Heart right ventricle (tissue), 16 donors: ENCODE measurements around the gene FAR1. TPM values are rescaled to one million over a fixed set of nuclear protein-coding genes. Genes with fewer than 3 reads are reported as not detected.

Source experiments
- ATAC-seq, 8 donors: fragments of 200-7000 bp; cut with Tn5 transposase; one replicate each; pipeline ENCODE4 v1.9.1; 2020; ENCODE audit warnings: mild to moderate bottlenecking in 8 of 8, moderate library complexity in 8 of 8, moderate number of reproducible peaks in 1 of 8
- DNase-seq, 2 donors: peaks; one replicate each; pipeline ENCODE4 v3.0.0-alpha.2; 2020
- H3K27ac ChIP-seq, 10 donors: fragments of 200-600 bp; sonication (generic) in 2 of 10; one replicate each; pipeline versions ENCODE4 v1.5.0 to v1.8.0; 2020 to 2022; ENCODE audit warnings: mild to moderate bottlenecking in 3 of 10
- H3K27me3 ChIP-seq, 7 donors: fragments of 200-600 bp; one replicate each; pipeline ENCODE4 v1.8.0; 2021 to 2022; ENCODE audit warnings: mild to moderate bottlenecking in 2 of 7
- H3K36me3 ChIP-seq, 9 donors: fragments of 200-600 bp; sonication (generic) in 1 of 9; one replicate each; pipeline versions ENCODE4 v1.5.0 to v1.8.0; 2020 to 2022; ENCODE audit warnings: mild to moderate bottlenecking in 2 of 9
- H3K4me1 ChIP-seq, 9 donors: fragments of 200-600 bp; sonication (generic) in 1 of 9; one replicate each; pipeline versions ENCODE4 v1.5.0 to v1.8.0; 2020 to 2022; ENCODE audit warnings: mild to moderate bottlenecking in 4 of 9
- H3K4me3 ChIP-seq, 10 donors: fragments of 200-600 bp; sonication (generic) in 2 of 10; one replicate each; pipeline versions ENCODE4 v1.5.0 to v1.8.0; 2020 to 2022; ENCODE audit warnings: mild to moderate bottlenecking in 7 of 10, moderate library complexity in 2 of 10
- H3K9me3 ChIP-seq, 11 donors: fragments of 200-600 bp in 10 of 11; sonication (generic) in 2 of 11; one replicate each; pipeline versions ENCODE4 v1.5.0 to v1.8.0; 2013 to 2022; ENCODE audit warnings: mild to moderate bottlenecking in 2 of 11, control low read depth in 1 of 11, moderate library complexity in 1 of 11
- WGBS, 2 donors: extraction: QIAGEN DNeasy Blood & Tissue Kit; methylation state at CpG; one replicate each; pipeline ENCODE4 v1.1.7; 2013; ENCODE audit warnings: inconsistent platforms in 1 of 2; 5-methylcytosine and 5-hydroxymethylcytosine counted together
- intact Hi-C, 10 donors: fragments of 100-400 bp; cut with DNase I; formaldehyde crosslinking; loops; one replicate each; pipeline versions ENCODE4 v1.11.1 to v1.14.2; 2022
- polyA plus RNA-seq, 2 donors: library from polyadenylated mRNA; stranded (reverse); fragments of 200-250 nt; gene quantifications; one replicate each; pipeline ENCODE4 v1.2.3, GENCODE V29; 2013
- total RNA-seq, 10 donors: library from RNA; stranded (reverse); fragmentation: NEBNext Ultra II Directional in 3 of 10; extraction: Animal tissue kit (Norgen Biotek cat#: 25700) in 3 of 10; gene quantifications; one replicate each; pipeline versions ENCODE4 v1.2.1 to v1.2.4, GENCODE V29; 2021 to 2023
- TF ChIP-seq, protein P1 (sequence below), 9 donors: fragments of 200-600 bp; sonication (generic) in 2 of 9; IDR thresholded peaks; one replicate each; pipeline versions ENCODE4 v1.5.0 to v1.8.0; 2021 to 2022; ENCODE audit warnings: antibody characterized with exemption in 9 of 9, mild to moderate bottlenecking in 5 of 9, moderate library complexity in 1 of 9
- donor health status: Arrhythmogenic right ventricular cardiomyopathy.
- donor health status: ischemic (EF 13 %, LVEDD 7.1; RV severe dilation, severe dysfunction).
- donor health status: healthy with polysubstance abuse.
- donor health status: DM: no; HTN: yes; CAD: no.
- donor health status: DM: no; HTN: no; CAD: no.
- donor health status: ischemic (EF 25% LVEDD 6.9; RV normal size, moderate dysfunction).
- donor health status: ischemic (EF 25% LVEDD 5.7; RV mildly dilated, moderate dysfunction).
- donor health status: healthy.
- donor health status: DM: yes; HTN: yes; CAD: no.
- donor health status: Ischemic cardiomyopathy.
- donor health status: ischemic (EF 35%, LVEDD 5.7; RV mildly dilated, moderate dysfunction).
- donor health status: nonischemic (EF 11% LVEDD 7.7; RV severe dilation, severe dysfunction).
- donor health status: DM: yes; HTN: yes; CAD: no.
- donor health status: PGD.
- donor health status: ischemic (EF 29% LVEDD 5.4; RV normal size, mild dysfunction).
- donor health status: nonischemic (EF 23%, LVEDD 6.1; RV moderate dilation, normal function).

Gene FAR1
- total and polyA plus RNA-seq, 12 donors: 13.3 to 45.9 (median 36.1) TPM

DNA sequence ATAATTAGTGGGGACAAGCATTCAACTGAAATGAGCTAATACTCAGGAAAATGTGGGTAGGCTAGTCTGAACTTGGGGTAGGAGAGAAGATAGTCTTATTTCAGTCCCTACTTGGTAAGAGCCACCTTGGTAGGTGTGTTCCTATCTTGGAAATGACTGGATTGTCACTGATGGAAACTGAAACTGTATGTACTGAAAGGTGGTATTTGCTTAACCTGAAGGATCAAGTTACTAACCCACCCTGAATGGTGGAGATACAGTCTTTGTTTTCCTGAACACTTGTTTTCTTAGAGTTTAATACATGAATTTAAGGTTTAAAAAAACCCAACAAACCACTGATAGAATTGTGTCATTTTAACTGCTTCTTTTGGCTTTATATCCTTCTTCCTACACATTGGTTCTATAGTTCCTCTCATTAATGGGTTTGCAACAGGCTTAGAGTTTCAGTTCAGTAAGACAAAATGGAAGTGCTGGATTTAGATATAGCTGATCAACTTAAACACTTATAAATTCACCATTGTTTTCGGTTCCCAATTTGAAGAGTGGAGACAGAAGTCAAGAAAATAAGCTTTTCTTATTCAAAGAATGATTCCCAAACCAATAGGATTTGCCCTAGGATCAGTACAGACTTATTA lies 4.2 kb downstream of the FAR1 start:
- ATAC-seq (no peak), DNase-seq (no peak)
- H3K27me3 ChIP-seq: no peaks in the 10 kb centered on the region
- H3K36me3 ChIP-seq: no peaks in the 10 kb centered on the region
- WGBS, 2 donors: 91 to 95% methylated on average over 1 of the region's 1 CpG
- H3K4me3 ChIP-seq: no peak overlapping the region
- H3K9me3 ChIP-seq: no peaks in the 10 kb centered on the region
- peak overlapping the region in 1 of 10 donors; percentile 84 for H3K27ac ChIP-seq
- TF ChIP-seq, protein P1, sequence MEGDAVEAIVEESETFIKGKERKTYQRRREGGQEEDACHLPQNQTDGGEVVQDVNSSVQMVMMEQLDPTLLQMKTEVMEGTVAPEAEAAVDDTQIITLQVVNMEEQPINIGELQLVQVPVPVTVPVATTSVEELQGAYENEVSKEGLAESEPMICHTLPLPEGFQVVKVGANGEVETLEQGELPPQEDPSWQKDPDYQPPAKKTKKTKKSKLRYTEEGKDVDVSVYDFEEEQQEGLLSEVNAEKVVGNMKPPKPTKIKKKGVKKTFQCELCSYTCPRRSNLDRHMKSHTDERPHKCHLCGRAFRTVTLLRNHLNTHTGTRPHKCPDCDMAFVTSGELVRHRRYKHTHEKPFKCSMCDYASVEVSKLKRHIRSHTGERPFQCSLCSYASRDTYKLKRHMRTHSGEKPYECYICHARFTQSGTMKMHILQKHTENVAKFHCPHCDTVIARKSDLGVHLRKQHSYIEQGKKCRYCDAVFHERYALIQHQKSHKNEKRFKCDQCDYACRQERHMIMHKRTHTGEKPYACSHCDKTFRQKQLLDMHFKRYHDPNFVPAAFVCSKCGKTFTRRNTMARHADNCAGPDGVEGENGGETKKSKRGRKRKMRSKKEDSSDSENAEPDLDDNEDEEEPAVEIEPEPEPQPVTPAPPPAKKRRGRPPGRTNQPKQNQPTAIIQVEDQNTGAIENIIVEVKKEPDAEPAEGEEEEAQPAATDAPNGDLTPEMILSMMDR (IDR thresholded peaks at IDR 0.05): no peak
- H3K4me1 ChIP-seq: peaks cover 0 to 81% (median 41%) of the 10 kb centered on the region in 9 donors
- intact Hi-C loops: no loop called here

GRCh38 chr11:13674799-13675509 lies 6.5 kb downstream of the FAR1 start:
- Histone ChIP-seq H3K4me1 (peaks cover 0 to 88% (median 31%) of the 10 kb centered on the region in 9 donors), H3K27me3 (no peaks in the 10 kb centered on the region), H3K27ac (peak overlapping the region in 1 of 10 donors; percentile 84), H3K9me3 (no peaks in the 10 kb centered on the region), H3K4me3 (peak overlapping the region in 1 of 10 donors; percentile 37), H3K36me3 (no peaks in the 10 kb centered on the region)
- intact Hi-C loops: no loop called here
- 77 to 81% methylated on average over 6 of the region's 6 CpGs for WGBS, 2 donors
- DNase-seq (no peak), ATAC-seq (peak in 1 of 8 donors; percentile 31)
- TF ChIP-seq, protein P1 (IDR thresholded peaks at IDR 0.05): no peak

- TF ChIP-seq, protein P1 (IDR thresholded peaks at IDR 0.05): no peak
- intact Hi-C loops: no loop called here
- H3K27me3 ChIP-seq: no peaks in the 10 kb centered on the region
- H3K4me1 ChIP-seq: peaks cover 0 to 88% (median 27%) of the 10 kb centered on the region in 9 donors
- DNase-seq (no peak), ATAC-seq (no peak)
- no peaks in the 10 kb centered on the region for H3K36me3 ChIP-seq
- H3K9me3 ChIP-seq: no peaks in the 10 kb centered on the region
- H3K27ac ChIP-seq: peak overlapping the region in 1 of 10 donors; percentile 84
- WGBS, 2 donors: 96 to 100% methylated on average over 1 of the region's 1 CpG
- H3K4me3 ChIP-seq: no peak overlapping the region
These were observed 8.1 kb downstream of the FAR1 start for GRCh38 chr11:13676576-13676975.

DNA sequence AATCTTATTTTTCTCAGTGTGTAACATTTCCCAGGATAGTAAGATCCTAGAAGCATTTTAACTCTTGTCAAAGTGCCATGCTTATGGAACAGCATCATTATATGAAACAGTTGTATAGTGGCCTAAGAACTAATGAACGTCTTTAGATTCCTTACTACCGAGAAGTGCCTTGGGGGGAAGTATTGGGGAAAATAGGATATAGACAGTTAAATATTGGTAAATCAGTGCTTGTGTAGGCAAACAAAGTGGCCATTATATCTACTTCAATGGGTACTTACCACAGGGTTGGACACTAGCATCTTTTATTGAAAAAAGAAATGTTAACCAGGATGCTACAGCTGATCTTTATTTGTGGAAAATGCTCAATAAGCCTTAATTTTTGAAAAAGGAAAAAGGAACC lies 11.3 kb downstream of the FAR1 start:
- no peak for DNase-seq
- Histone ChIP-seq H3K4me1 (peaks cover 0 to 81% (median 53%) of the 10 kb centered on the region in 9 donors), H3K36me3 (no peaks in the 10 kb centered on the region), H3K27me3 (no peaks in the 10 kb centered on the region), H3K4me3 (no peak overlapping the region), H3K27ac (peak overlapping the region in 1 of 10 donors; percentile 11), H3K9me3 (no peaks in the 10 kb centered on the region)
- TF ChIP-seq, protein P1 (IDR thresholded peaks at IDR 0.05): no peak
- intact Hi-C loops: no loop called here
- WGBS, 2 donors: 95% methylated on average over 2 of the region's 2 CpGs
- no peak for ATAC-seq
